Measurements from ENCODE around the gene MBD6.

MBD6 gene

GRCh38 chr12:57543581-57543980 lies 21.0 kb downstream of the MBD6 start:
- DNase-seq, result no peak

GRCh38 chr12:57545809-57546437 lies 23.3 kb downstream of the MBD6 start:
- in situ Hi-C loops (cut with MboI; ENCODE audit: low pct_unique_long_range_greater_than_20kb, low sequenced_read_pairs), result no loop called here
- no peak for DNase-seq

More at GRCh38 chr12:57543581-57543980, 21.0 kb downstream of the MBD6 start:
- in situ Hi-C loops (cut with MboI; ENCODE audit: low pct_unique_long_range_greater_than_20kb, low sequenced_read_pairs), result no loop called here

GRCh38 chr12:57546438-57547287 lies 24.0 kb downstream of the MBD6 start, which contains the start of gene DCTN2:
Gene DCTN2, minus strand, starts transcription at chr12:57547192. Its CDS starts 129 bp downstream, at chr12:57547063.
- DNase-seq, result peak; percentile 98
- in situ Hi-C loops (cut with MboI; ENCODE audit: low pct_unique_long_range_greater_than_20kb, low sequenced_read_pairs), result no loop called here

GRCh38 chr12:57547288-57548012 lies 24.8 kb downstream of the MBD6 start:
- DNase-seq, result no peak
- in situ Hi-C loops (cut with MboI; ENCODE audit: low pct_unique_long_range_greater_than_20kb, low sequenced_read_pairs), result no loop called here

- in situ Hi-C loops (cut with MboI; ENCODE audit: low pct_unique_long_range_greater_than_20kb, low sequenced_read_pairs), result no loop called here
Measured at GRCh38 chr12:57548013-57548315, 25.3 kb downstream of the MBD6 start.

GRCh38 chr12:57548488-57548887 lies 25.9 kb downstream of the MBD6 start:
- DNase-seq, result no peak
- in situ Hi-C loops (cut with MboI; ENCODE audit: low pct_unique_long_range_greater_than_20kb, low sequenced_read_pairs), result no loop called here

More at GRCh38 chr12:57548013-57548315, 25.3 kb downstream of the MBD6 start:
- no peak for DNase-seq

- DNase-seq, result no peak
- in situ Hi-C loops (cut with MboI; ENCODE audit: low pct_unique_long_range_greater_than_20kb, low sequenced_read_pairs), result no loop called here
Measured at GRCh38 chr12:57549203-57549908, 26.7 kb downstream of the MBD6 start.

GRCh38 chr12:57549909-57550640 lies 27.5 kb downstream of the MBD6 start, which contains the start of gene KIF5A:
Gene KIF5A, plus strand, starts transcription at chr12:57550044. Its CDS starts 228 bp downstream, at chr12:57550272.
- no peak for DNase-seq
- in situ Hi-C loops (cut with MboI; ENCODE audit: low pct_unique_long_range_greater_than_20kb, low sequenced_read_pairs), result no loop called here

- in situ Hi-C loops (cut with MboI; ENCODE audit: low pct_unique_long_range_greater_than_20kb, low sequenced_read_pairs), result no loop called here
- DNase-seq, result no peak
Measured at GRCh38 chr12:57550641-57551549, 28.3 kb downstream of the MBD6 start.

- in situ Hi-C loops (cut with MboI; ENCODE audit: low pct_unique_long_range_greater_than_20kb, low sequenced_read_pairs), result no loop called here
- DNase-seq, result no peak
Measured at GRCh38 chr12:57551637-57552305, 29.1 kb downstream of the MBD6 start.

- no peak for DNase-seq
- in situ Hi-C loops (cut with MboI; ENCODE audit: low pct_unique_long_range_greater_than_20kb, low sequenced_read_pairs), result no loop called here
Measured at GRCh38 chr12:57552306-57552651, 29.7 kb downstream of the MBD6 start.

GRCh38 chr12:57552835-57553313 lies 30.2 kb downstream of the MBD6 start:
- DNase-seq, result no peak
- in situ Hi-C loops (cut with MboI; ENCODE audit: low pct_unique_long_range_greater_than_20kb, low sequenced_read_pairs), result no loop called here

GRCh38 chr12:57553343-57554202 lies 30.9 kb downstream of the MBD6 start:
- DNase-seq, result no peak
- in situ Hi-C loops (cut with MboI; ENCODE audit: low pct_unique_long_range_greater_than_20kb, low sequenced_read_pairs), result no loop called here

GRCh38 chr12:57554453-57554852 lies 31.8 kb downstream of the MBD6 start:
- no peak for DNase-seq
- in situ Hi-C loops (cut with MboI; ENCODE audit: low pct_unique_long_range_greater_than_20kb, low sequenced_read_pairs), result no loop called here

GRCh38 chr12:57554897-57555296 lies 32.3 kb downstream of the MBD6 start:
- no peak for DNase-seq
- in situ Hi-C loops (cut with MboI; ENCODE audit: low pct_unique_long_range_greater_than_20kb, low sequenced_read_pairs), result no loop called here

- in situ Hi-C loops (cut with MboI; ENCODE audit: low pct_unique_long_range_greater_than_20kb, low sequenced_read_pairs), result no loop called here
- no peak for DNase-seq
Measured at GRCh38 chr12:57558864-57559263, 36.2 kb downstream of the MBD6 start.

Measured in KBM-7 (cell line).